ENCODE measurements around the gene ABCD1. TPM values are rescaled to one million over a fixed set of nuclear protein-coding genes. Genes with fewer than 3 reads are reported as not detected.
"Not testable (repeated sequence)": the region's sequence is repeated elsewhere in the genome, so short reads cannot be mapped to it uniquely, and the experiment has no call there.

ABCD1 gene
- total and polyA plus RNA-seq, 10 of the 15 experiments (the other 5 are each of a cell fraction or from before 2014, with no cell fraction given), result 0.13 to 6.5 (median 1.4) TPM

GRCh38 chrX:153690466-153690865 is 34.2 kb upstream of the ABCD1 start:
- ATAC-seq (no peak), DNase-seq (ENCODE audit: low read depth, low spot score) (no peak), FAIRE-seq (no peak)
- SMC1A ChIA-PET (ENCODE audit: uncharacterized antibody, unreplicated experiment), result no interaction called here
- Histone ChIP-seq H3K36me3 (ENCODE audit: control insufficient read depth in 2 of 2, insufficient read depth in 2 of 2, low read length in 1 of 2) (no peaks in the 10 kb centered on the region), H3K9me3 (replicated peaks; ENCODE audit: control insufficient read depth, insufficient read depth, low read length) (no peaks in the 10 kb centered on the region), H3K27ac (ENCODE audit: control insufficient read depth, insufficient read depth) (no peak overlapping the region), H3K4me1 (ENCODE audit: control insufficient read depth, insufficient read depth, low read length) (no peaks in the 10 kb centered on the region), H3K27me3 (replicated peaks in 1 of 2; ENCODE audit: control insufficient read depth in 2 of 2, insufficient read depth in 2 of 2, low read length in 1 of 2) (no peaks in the 10 kb centered on the region), H3K79me2 (ENCODE audit: control insufficient read depth, insufficient read depth, low read length) (no peaks in the 10 kb centered on the region), H3K4me3 (no peak overlapping the region), H2AFZ (ENCODE audit: control insufficient read depth, low read depth, low read length) (no peak overlapping the region), H3K9ac (ENCODE audit: control insufficient read depth, insufficient read depth, low read length) (no peak overlapping the region), H4K20me1 (ENCODE audit: control insufficient read depth, insufficient read depth) (no peaks in the 10 kb centered on the region), H3K4me2 (ENCODE audit: control insufficient read depth, insufficient read depth) (no peak overlapping the region)
- CTCF ChIA-PET, result no interaction called here
- no TSS peak for BruUV-seq (replicated peaks)
- TF ChIP-seq CREM (IDR thresholded peaks at IDR 0.05; ENCODE audit: low read depth) (no peak), POLR2AphosphoS5 (IDR thresholded peaks at IDR 0.05; ENCODE audit: low read length) (no peak), ATF7 (IDR thresholded peaks at IDR 0.05; ENCODE audit: low read depth) (no peak)
- RAD21 ChIA-PET (ENCODE audit: unreplicated experiment), result no interaction called here
- POLR2A ChIA-PET, result no interaction called here
- 44% methylated on average over 11 of the region's 14 CpGs for WGBS (ENCODE audit: insufficient coverage, insufficient replicate concordance, low lambda C conversion rate, missing lambda C conversion rate)
- in situ Hi-C loops (cut with MboI), result no loop called here
- intact Hi-C loops (cut with micrococcal nuclease; ENCODE audit: unreplicated experiment), result no loop called here

GRCh38 chrX:153691032-153691827 is 33.4 kb upstream of the ABCD1 start:
- in situ Hi-C loops (cut with MboI); H4K20me1 ChIP-seq (ENCODE audit: control insufficient read depth, insufficient read depth); H3K4me1 ChIP-seq (ENCODE audit: control insufficient read depth, insufficient read depth, low read length); CTCF ChIA-PET; intact Hi-C loops (cut with micrococcal nuclease; ENCODE audit: unreplicated experiment); H3K36me3 ChIP-seq (ENCODE audit: control insufficient read depth in 2 of 2, insufficient read depth in 2 of 2, low read length in 1 of 2); ATAC-seq; H3K9me3 ChIP-seq (replicated peaks; ENCODE audit: control insufficient read depth, insufficient read depth, low read length); BruUV-seq (replicated peaks); H3K4me3 ChIP-seq; DNase-seq (ENCODE audit: low read depth, low spot score); H3K4me2 ChIP-seq (ENCODE audit: control insufficient read depth, insufficient read depth); POLR2A ChIA-PET; H3K27ac ChIP-seq (ENCODE audit: control insufficient read depth, insufficient read depth); H3K9ac ChIP-seq (ENCODE audit: control insufficient read depth, insufficient read depth, low read length); H3K79me2 ChIP-seq (ENCODE audit: control insufficient read depth, insufficient read depth, low read length); H3K27me3 ChIP-seq (replicated peaks in 1 of 2; ENCODE audit: control insufficient read depth in 2 of 2, insufficient read depth in 2 of 2, low read length in 1 of 2); SMC1A ChIA-PET (ENCODE audit: uncharacterized antibody, unreplicated experiment); RAD21 ChIA-PET (ENCODE audit: unreplicated experiment); FAIRE-seq; H2AFZ ChIP-seq (ENCODE audit: control insufficient read depth, low read depth, low read length): not testable (repeated sequence)
- 61% methylated on average over 18 of the region's 21 CpGs for WGBS (ENCODE audit: insufficient coverage, insufficient replicate concordance, low lambda C conversion rate, missing lambda C conversion rate)
